ENCODE measurements around the gene EMILIN3. TPM values are rescaled to one million over a fixed set of nuclear protein-coding genes. Genes with fewer than 3 reads are reported as not detected.

The EMILIN3 gene
- total and polyA plus RNA-seq, 10 donors: 0.03 to 0.32 (median 0.07) TPM; not detected in 7

- WGBS, 5 donors: 89 to 93% (median 92%) methylated on average over 12 of the region's 12 CpGs
- no peak for TF ChIP-seq POLR2A (IDR thresholded peaks at IDR 0.05)
- TF ChIP-seq CTCF (IDR thresholded peaks at IDR 0.05 in 8 of 11, conservative IDR thresholded peaks at IDR 0.05 in 3 of 11): no peak
- no peak for TF ChIP-seq POLR2AphosphoS5 (IDR thresholded peaks at IDR 0.05)
These were observed 37.0 kb upstream of the EMILIN3 start for GRCh38 chr20:41403604-41404003.

GRCh38 chr20:41398408-41398807 lies 31.8 kb upstream of the EMILIN3 start:
- Histone ChIP-seq H3K9me3 (no peaks in the 10 kb centered on the region), H3K27me3 (replicated peaks in 1 of 7) (no peaks in the 10 kb centered on the region), H3K4me1 (peaks cover 0 to 3% (median 0%) of the 10 kb centered on the region in 6 donors), H3K27ac (no peak overlapping the region), H3K36me3 (peaks cover 0 to 16% (median 3%) of the 10 kb centered on the region in 6 donors), H3K4me3 (no peak overlapping the region)
- TF ChIP-seq POLR2A (IDR thresholded peaks at IDR 0.05) (no peak), CTCF (IDR thresholded peaks at IDR 0.05 in 8 of 11, conservative IDR thresholded peaks at IDR 0.05 in 3 of 11) (no peak), POLR2AphosphoS5 (IDR thresholded peaks at IDR 0.05) (no peak)
- no peak for DNase-seq
- WGBS, 5 donors: 60 to 93% (median 85%) methylated on average over 2 of the region's 2 CpGs
- intact Hi-C loops (cut with DNase I; ENCODE audit: low total_unique reads): no loop called here

More at GRCh38 chr20:41403604-41404003, 37.0 kb upstream of the EMILIN3 start:
- Histone ChIP-seq H3K4me1 (peaks cover 0 to 21% (median 5%) of the 10 kb centered on the region in 6 donors), H3K36me3 (peaks cover 0 to 68% (median 47%) of the 10 kb centered on the region in 6 donors), H3K9me3 (no peaks in the 10 kb centered on the region), H3K4me3 (no peak overlapping the region), H3K27me3 (replicated peaks in 1 of 7) (no peaks in the 10 kb centered on the region), H3K27ac (no peak overlapping the region)
- intact Hi-C loops (cut with DNase I; ENCODE audit: low total_unique reads): no loop called here
- DNase-seq: no peak

- H3K27ac ChIP-seq: no peak overlapping the region
- no peaks in the 10 kb centered on the region for H3K4me1 ChIP-seq
- TF ChIP-seq POLR2AphosphoS5 (IDR thresholded peaks at IDR 0.05) (no peak), CTCF (IDR thresholded peaks at IDR 0.05 in 8 of 11, conservative IDR thresholded peaks at IDR 0.05 in 3 of 11) (no peak), POLR2A (IDR thresholded peaks at IDR 0.05) (no peak)
- no peak for DNase-seq
- no peaks in the 10 kb centered on the region for H3K36me3 ChIP-seq
- no peaks in the 10 kb centered on the region for H3K27me3 ChIP-seq (replicated peaks in 1 of 7)
- 75 to 83% (median 76%) methylated on average over 17 to 18 of the region's 18 CpGs for WGBS, 5 donors
- intact Hi-C loops (cut with DNase I; ENCODE audit: low total_unique reads): no loop called here
- H3K9me3 ChIP-seq: no peaks in the 10 kb centered on the region
- H3K4me3 ChIP-seq: no peak overlapping the region
These were observed 29.3 kb upstream of the EMILIN3 start for GRCh38 chr20:41395667-41396664.
